GM12875 (cell line): Measurements from ENCODE around the gene WDR17.
"Not testable (repeated sequence)": the region's sequence is repeated elsewhere in the genome, so short reads cannot be mapped to it uniquely, and the experiment has no call there.

Experiments used
- H3K4me3 ChIP-seq: one replicate; pipeline ENCODE4 v1.5.1; 2011; ENCODE audit warnings: low read depth, low read length, control low read depth
- TF ChIP-seq, protein P1 (sequence below): IDR thresholded peaks from 2 replicates; pipeline ENCODE4 v1.5.1; 2011; ENCODE audit warnings: low read depth, mild to moderate bottlenecking, control low read depth, inconsistent platforms, low read length, moderate library complexity, borderline replicate concordance; ENCODE audit not compliant: insufficient read depth

WDR17 gene

DNA sequence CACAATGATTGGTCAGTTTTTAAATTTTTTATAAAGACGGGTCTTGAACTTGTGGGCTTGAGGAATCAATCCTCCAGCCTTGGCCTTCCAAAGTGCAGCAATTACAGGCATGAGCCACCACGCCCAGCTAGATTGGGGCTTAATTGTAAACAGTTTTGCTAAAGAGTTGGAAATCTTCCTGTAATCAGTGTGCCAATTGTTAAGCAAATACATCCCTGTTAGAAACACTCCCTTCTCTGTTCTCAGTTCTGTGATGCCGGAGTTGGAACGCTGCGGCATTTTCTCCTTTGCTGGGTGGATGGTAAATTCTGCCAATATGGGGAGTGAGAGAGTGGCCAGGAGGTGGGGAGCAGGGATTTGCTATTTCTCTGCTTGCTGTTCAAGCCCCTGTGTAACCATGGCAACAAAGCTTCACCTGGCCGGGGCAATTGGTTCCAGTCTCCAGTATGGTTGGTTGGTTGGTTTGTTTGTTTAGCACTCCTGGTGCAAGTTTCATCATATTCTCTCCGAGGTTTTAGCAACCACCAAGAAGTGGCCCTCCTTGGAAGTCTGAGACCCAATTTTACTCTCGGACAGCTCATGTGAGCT, 132.8 kb downstream of the WDR17 start:
- TF ChIP-seq, protein P1, sequence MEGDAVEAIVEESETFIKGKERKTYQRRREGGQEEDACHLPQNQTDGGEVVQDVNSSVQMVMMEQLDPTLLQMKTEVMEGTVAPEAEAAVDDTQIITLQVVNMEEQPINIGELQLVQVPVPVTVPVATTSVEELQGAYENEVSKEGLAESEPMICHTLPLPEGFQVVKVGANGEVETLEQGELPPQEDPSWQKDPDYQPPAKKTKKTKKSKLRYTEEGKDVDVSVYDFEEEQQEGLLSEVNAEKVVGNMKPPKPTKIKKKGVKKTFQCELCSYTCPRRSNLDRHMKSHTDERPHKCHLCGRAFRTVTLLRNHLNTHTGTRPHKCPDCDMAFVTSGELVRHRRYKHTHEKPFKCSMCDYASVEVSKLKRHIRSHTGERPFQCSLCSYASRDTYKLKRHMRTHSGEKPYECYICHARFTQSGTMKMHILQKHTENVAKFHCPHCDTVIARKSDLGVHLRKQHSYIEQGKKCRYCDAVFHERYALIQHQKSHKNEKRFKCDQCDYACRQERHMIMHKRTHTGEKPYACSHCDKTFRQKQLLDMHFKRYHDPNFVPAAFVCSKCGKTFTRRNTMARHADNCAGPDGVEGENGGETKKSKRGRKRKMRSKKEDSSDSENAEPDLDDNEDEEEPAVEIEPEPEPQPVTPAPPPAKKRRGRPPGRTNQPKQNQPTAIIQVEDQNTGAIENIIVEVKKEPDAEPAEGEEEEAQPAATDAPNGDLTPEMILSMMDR = no peak

DNA sequence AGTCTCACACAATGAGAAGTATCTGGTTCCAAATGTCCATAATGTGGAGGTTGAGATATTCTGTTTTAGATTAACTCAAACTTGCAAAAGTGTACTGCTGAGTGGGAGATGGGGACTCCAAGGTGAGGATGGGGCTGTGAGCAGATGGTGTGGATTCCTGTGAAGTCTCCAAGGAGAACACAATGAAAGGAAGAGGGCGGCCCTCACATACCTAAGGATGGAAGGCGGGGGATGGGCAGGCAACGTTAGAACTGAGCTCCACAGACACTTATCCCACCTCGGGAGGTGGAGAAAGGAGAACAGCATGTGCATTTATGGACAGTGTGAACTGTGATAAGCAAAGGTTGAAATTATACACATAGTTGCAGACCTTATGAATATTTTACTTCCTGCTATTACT, 139.7 kb downstream of the WDR17 start:
- no peak overlapping the region for H3K4me3 ChIP-seq
- TF ChIP-seq, protein P1 = no peak

More for the DNA sequence above, 132.8 kb downstream of the WDR17 start:
- H3K4me3 ChIP-seq = no peak overlapping the region

DNA sequence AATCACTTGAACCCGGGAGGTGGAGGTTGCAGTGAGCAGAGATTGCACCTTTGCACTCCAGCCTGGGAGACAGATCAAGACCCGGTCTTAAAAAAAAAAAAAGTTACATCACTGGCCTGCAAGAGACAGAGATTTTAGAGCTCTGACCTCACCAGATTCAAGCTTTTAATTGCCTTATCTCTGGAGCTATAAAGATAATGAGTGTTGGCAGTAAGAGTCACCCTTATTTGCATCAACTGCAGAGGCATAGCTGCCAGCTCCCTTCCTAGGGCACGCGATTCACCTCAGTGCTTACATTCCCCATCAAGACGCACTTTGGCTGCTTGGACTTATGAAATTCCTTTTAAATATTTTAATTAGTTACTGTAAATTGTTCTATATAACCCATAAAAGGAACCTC, 142.2 kb downstream of the WDR17 start:
- TF ChIP-seq, protein P1 = no peak
- no peak overlapping the region for H3K4me3 ChIP-seq

DNA sequence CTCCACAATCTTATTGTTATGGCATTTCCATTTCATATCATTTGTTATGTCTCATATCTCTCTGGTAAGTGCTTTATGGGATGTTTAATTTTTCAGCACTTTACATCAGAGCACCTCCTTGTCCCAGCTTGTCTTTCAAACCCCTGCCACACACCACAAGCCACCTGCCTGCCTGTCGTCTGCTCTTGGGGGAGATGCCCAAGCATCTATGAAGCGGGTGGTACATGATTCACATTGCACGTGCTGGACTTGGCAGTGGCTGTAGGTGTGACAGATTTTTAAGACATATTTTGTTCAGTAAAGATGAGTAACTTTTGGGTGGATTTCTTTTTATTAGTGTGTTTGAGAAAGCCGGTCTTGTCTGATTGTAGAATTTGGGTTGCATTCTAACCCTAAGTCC, 143.9 kb downstream of the WDR17 start:
- no peak overlapping the region for H3K4me3 ChIP-seq
- TF ChIP-seq, protein P1 = no peak

DNA sequence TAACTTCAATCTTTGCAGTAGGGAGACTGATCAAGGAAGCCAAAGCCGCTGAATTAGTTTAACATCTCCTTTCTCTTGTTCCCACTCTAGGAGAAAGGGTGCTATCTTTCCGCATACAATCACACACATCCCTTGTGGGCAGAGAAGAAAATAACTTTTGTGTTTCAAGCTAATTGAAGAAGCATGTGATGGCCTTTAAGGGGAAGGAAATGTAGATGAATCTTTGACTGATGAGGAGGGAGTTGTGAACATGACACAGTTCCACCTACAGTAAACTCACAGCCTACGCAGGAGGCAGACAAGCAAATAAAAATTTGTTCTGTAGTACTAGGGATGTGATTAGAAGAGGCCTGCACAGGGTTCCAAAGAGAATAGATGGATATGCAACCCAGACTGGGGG, 144.5 kb downstream of the WDR17 start:
- H3K4me3 ChIP-seq = no peak overlapping the region
- TF ChIP-seq, protein P1 = no peak

DNA sequence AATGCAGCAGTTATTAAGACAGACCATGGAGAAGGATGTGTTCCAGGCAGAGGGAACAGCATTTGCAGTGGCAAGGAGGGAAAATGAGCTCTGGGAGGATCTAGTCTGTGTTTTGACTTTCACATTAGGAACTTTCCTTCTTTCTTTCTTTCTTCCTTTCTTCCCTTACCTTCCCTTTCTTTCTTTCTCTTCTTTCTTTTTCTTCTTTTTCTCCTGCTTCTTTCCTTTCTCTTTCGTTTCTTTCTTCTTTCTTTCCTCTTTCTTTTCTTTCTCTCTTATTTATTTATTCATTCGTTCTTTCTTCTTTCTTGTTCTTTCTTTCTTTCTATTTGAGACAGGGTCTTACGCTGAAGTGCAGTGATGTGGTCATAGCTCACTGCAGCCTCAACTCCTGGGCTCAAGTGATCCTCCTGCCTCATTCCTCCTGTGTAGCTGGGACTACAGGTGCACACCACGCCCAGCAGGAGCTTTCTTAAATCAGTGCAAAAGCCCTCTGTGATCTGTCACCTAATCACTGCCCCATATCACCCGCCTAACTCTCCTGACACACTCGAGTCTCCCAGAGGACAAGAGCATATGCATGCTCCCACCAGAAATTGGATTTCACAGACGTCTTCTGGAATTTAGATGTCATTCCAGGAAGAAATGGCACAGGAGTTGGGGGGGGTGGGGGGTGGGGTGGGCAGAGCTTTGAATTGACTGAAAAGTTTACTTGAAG, 145.1 kb downstream of the WDR17 start:
- H3K4me3 ChIP-seq = no peak overlapping the region
- TF ChIP-seq, protein P1 = no peak

DNA sequence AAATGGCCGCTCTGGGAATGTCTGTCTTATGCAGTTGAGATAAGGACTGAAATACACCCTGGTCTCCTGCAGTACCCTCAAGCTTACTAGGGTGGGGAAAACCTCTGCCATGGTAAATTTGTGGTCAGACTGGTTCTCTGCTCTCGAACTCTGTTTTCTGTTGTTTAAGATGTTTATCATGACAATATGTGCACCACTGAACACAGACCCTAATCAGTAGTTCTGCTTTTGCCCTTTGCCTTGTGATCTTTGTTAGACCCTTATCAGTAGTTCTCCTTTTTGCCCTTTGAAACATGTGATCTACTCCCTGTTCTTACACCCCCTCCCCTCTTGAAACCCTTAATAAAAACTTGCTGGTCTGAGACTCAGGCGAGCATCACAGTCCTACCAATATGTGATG, 146.7 kb downstream of the WDR17 start:
- not testable (repeated sequence) for H3K4me3 ChIP-seq
